Sigmoid colon (tissue), 7 donors: ENCODE results near the gene TOGARAM1. TPM values are rescaled to one million over a fixed set of nuclear protein-coding genes. Genes with fewer than 3 reads are reported as not detected.
"Not testable (repeated sequence)": the region's sequence is repeated elsewhere in the genome, so short reads cannot be mapped to it uniquely, and the experiment has no call there.

Experiments used
- DNase-seq: peaks from one replicate; pipeline ENCODE4 v3.0.0-alpha.2; 2019
- H3K27ac ChIP-seq, 4 donors: fragments of 200-600 bp; sonication (generic); one replicate each; pipeline ENCODE4 v1.5.1; 2016 to 2019; ENCODE audit warnings: mild to moderate bottlenecking in 1 of 4
- H3K27me3 ChIP-seq, 3 donors: fragments of 200-600 bp; sonication (generic); one replicate each; pipeline ENCODE4 v1.5.1; 2019; ENCODE audit warnings: mild to moderate bottlenecking in 1 of 3
- H3K36me3 ChIP-seq, 4 donors: fragments of 200-600 bp; sonication (generic); one replicate each; pipeline ENCODE4 v1.5.1; 2016 to 2019
- H3K4me1 ChIP-seq, 4 donors: fragments of 200-600 bp; sonication (generic); one replicate each; pipeline ENCODE4 v1.5.1; 2017 to 2019
- H3K4me3 ChIP-seq, 4 donors: fragments of 200-600 bp; sonication (generic); one replicate each; pipeline ENCODE4 v1.5.1; 2017 to 2019; ENCODE audit warnings: mild to moderate bottlenecking in 2 of 4, moderate library complexity in 1 of 4
- H3K9me3 ChIP-seq, 4 donors: fragments of 200-600 bp in 3 of 4; sonication (generic) in 3 of 4; one replicate each; pipeline versions ENCODE4 v1.5.1 to v1.6.1; 2013 to 2019
- EP300 ChIP-seq, 4 donors: sonication (generic); formaldehyde crosslinking; IDR thresholded peaks; one replicate each; pipeline ENCODE4 v1.6.1; 2017; ENCODE audit warnings: antibody characterized with exemption in 4 of 4
- POLR2A ChIP-seq, 2 donors: fragments of 450-650 bp; IDR thresholded peaks; one replicate each; pipeline ENCODE4 v1.6.1; 2016; ENCODE audit warnings: antibody characterized with exemption in 2 of 2, mild to moderate bottlenecking in 2 of 2, moderate library complexity in 2 of 2
- POLR2AphosphoS5 ChIP-seq, 4 donors: sonication (generic); formaldehyde crosslinking; IDR thresholded peaks; one replicate each; pipeline ENCODE4 v1.6.1; 2017; ENCODE audit warnings: antibody characterized with exemption in 4 of 4
- WGBS, 2 donors: extraction: QIAGEN DNeasy Blood & Tissue Kit; methylation state at CpG; one replicate each; pipeline ENCODE4 v1.1.7; 2013; 5-methylcytosine and 5-hydroxymethylcytosine counted together
- intact Hi-C: fragments of 100-400 bp; cut with DNase I; formaldehyde crosslinking; loops from one replicate; pipeline ENCODE4 v1.15.1; 2023
- polyA plus RNA-seq, 3 donors: library from polyadenylated mRNA; stranded (reverse); fragments of 200-250 nt; gene quantifications; one replicate each; pipeline ENCODE4 v1.2.3, GENCODE V29; 2013
- total RNA-seq, 4 donors: library from RNA; depleted of rRNA; stranded (reverse); fragments of >200 nt; gene quantifications; one replicate each; pipeline ENCODE4 v1.1.0, GENCODE V29; 2016
- TF ChIP-seq, protein P1 (sequence below), 4 experiments: fragments of 450-650 bp in 3 of 4; fragments of 200-600 bp in 1 of 4; IDR thresholded peaks; one replicate each; pipeline ENCODE4 v1.5.1; 2016 to 2019; ENCODE audit warnings: antibody characterized with exemption in 4 of 4, mild to moderate bottlenecking in 3 of 4, moderate library complexity in 2 of 4
- donor health status: healthy with polysubstance abuse.
- donor health status: Bipolar disorder and iron deficiency.
- donor health status: healthy.

TOGARAM1 gene
- total and polyA plus RNA-seq, 7 donors, result 2.8 to 27.1 (median 14.3) TPM

DNA sequence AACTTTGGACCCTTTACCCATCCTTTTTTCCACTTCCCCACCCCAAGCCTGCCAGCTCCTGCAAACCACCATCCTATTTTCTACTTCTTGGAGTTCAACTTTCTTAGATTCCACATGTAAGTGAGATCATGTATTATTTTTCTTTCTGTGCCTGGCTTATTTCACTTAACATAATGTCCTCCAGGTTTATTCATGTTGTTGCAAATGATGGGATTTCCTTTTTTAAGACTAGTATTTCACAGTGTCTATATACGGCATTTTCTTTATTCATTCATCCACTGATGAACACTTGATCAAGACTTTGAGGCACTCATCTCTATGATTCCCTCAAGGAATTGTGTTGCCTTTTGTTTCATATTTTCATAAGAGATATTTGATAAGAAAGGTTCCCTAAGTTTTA, 116.3 kb downstream of the TOGARAM1 start:
- Histone ChIP-seq H3K27ac (no peak overlapping the region), H3K4me1 (peaks cover 0 to 1% (median under 1%) of the 10 kb centered on the region in 4 donors), H3K27me3 (no peaks in the 10 kb centered on the region), H3K9me3 (no peaks in the 10 kb centered on the region), H3K36me3 (peaks cover 0 to 8% (median 0%) of the 10 kb centered on the region in 4 donors), H3K4me3 (no peak overlapping the region)
- 95 to 97% methylated on average over 1 of the region's 1 CpG for WGBS, 2 donors
- no peak for DNase-seq
- intact Hi-C loops, result no loop called here
- TF ChIP-seq POLR2A (IDR thresholded peaks at IDR 0.05), result no peak
- TF ChIP-seq, protein P1, sequence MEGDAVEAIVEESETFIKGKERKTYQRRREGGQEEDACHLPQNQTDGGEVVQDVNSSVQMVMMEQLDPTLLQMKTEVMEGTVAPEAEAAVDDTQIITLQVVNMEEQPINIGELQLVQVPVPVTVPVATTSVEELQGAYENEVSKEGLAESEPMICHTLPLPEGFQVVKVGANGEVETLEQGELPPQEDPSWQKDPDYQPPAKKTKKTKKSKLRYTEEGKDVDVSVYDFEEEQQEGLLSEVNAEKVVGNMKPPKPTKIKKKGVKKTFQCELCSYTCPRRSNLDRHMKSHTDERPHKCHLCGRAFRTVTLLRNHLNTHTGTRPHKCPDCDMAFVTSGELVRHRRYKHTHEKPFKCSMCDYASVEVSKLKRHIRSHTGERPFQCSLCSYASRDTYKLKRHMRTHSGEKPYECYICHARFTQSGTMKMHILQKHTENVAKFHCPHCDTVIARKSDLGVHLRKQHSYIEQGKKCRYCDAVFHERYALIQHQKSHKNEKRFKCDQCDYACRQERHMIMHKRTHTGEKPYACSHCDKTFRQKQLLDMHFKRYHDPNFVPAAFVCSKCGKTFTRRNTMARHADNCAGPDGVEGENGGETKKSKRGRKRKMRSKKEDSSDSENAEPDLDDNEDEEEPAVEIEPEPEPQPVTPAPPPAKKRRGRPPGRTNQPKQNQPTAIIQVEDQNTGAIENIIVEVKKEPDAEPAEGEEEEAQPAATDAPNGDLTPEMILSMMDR (IDR thresholded peaks at IDR 0.05), result no peak
- TF ChIP-seq EP300 (IDR thresholded peaks at IDR 0.05), result no peak
- TF ChIP-seq POLR2AphosphoS5 (IDR thresholded peaks at IDR 0.05), result no peak

GRCh38 chr14:45080416-45080968, 118.5 kb downstream of the TOGARAM1 start:
- H3K9me3 ChIP-seq, DNase-seq, H3K36me3 ChIP-seq, intact Hi-C loops, H3K4me3 ChIP-seq, H3K27me3 ChIP-seq, H3K27ac ChIP-seq: not testable (repeated sequence)
- WGBS, 2 donors, result 95 to 98% methylated on average over 40 of the region's 40 CpGs
- H3K4me1 ChIP-seq, result peaks cover 0 to 17% (median 8%) of the 10 kb centered on the region in 4 donors

DNA sequence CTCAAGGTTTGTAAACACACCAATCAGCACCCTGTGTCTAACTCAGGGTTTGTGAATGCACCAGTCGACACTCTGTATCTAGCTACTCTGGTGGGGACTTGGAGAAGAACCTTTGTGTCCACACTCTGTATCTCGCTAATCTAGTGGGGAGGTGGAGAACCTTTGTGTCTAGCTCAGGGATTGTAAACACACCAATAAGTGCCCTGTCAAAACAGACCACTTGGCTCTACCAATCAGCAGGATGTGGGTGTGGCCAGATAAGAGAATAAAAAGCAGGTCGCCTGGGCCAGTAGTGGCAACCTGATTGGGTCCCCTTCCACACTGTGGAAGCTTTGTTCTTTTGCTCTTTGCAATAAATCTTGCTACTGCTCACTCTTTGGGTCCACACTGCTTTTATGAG, 119.1 kb downstream of the TOGARAM1 start:
- H3K9me3 ChIP-seq, H3K36me3 ChIP-seq, H3K27me3 ChIP-seq, DNase-seq, H3K4me3 ChIP-seq, H3K27ac ChIP-seq, intact Hi-C loops: not testable (repeated sequence)
- peaks cover 0 to 23% (median 14%) of the 10 kb centered on the region in 4 donors for H3K4me1 ChIP-seq
- WGBS, 2 donors, result 93 to 95% methylated on average over 3 of the region's 3 CpGs

DNA sequence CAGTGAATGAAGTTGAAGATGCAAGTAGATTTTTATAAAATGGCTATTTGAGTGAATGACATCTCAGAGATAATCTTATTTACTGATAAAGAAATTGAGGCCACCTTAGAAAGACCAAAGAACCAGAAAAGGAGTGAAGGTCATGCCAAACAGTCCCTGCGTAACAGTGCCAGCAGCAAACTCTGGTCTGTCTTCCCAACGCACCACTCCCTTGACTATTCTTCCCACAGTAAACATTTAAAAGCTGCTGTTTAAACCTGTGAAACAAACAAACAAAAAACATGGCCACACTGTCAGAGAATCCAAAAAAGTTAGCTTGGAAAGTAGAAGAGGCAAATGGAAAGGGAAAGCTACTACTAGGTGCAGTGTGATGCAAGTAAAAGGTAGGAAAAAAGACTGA, 120.4 kb downstream of the TOGARAM1 start:
- no peak for DNase-seq
- 21 to 62% methylated on average over 2 of the region's 2 CpGs for WGBS, 2 donors
- no peak overlapping the region for H3K27ac ChIP-seq
- no peak for TF ChIP-seq POLR2AphosphoS5 (IDR thresholded peaks at IDR 0.05)
- TF ChIP-seq EP300 (IDR thresholded peaks at IDR 0.05), result no peak
- TF ChIP-seq, protein P1 (IDR thresholded peaks at IDR 0.05), result no peak
- no peak for TF ChIP-seq POLR2A (IDR thresholded peaks at IDR 0.05)
- no peak overlapping the region for H3K4me3 ChIP-seq
- H3K9me3 ChIP-seq, result no peaks in the 10 kb centered on the region
- peaks cover 0 to 37% (median 27%) of the 10 kb centered on the region in 4 donors for H3K4me1 ChIP-seq
- H3K36me3 ChIP-seq, result no peaks in the 10 kb centered on the region
- no peaks in the 10 kb centered on the region for H3K27me3 ChIP-seq
- intact Hi-C loops, result loop anchor here (2.0 kb wide), 1 partner anchor 120 kb away; the partner anchor contains the start of gene TOGARAM1

DNA sequence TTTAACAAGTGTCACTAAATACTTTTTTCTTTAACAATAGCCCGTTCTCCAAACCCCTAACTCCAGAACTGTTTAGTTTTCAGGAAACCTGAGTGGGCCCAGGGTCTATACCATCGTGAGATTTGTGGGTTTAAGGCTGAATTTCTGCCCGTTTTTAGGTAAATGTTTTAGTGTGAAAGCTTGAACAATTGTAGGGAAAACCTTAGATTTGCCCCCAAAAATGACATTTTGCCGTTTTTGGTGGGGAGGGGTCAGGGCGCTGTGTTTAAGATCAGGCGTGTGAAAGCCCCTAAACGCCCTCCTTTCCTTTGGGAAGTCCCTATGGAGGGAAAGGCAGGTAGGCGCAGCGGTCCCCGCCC, 121.6 kb downstream of the TOGARAM1 start:
- no peaks in the 10 kb centered on the region for H3K36me3 ChIP-seq
- intact Hi-C loops, result loop anchor here (2.0 kb wide), 1 partner anchor 121 kb away; the partner anchor contains the start of gene TOGARAM1
- no peaks in the 10 kb centered on the region for H3K9me3 ChIP-seq
- TF ChIP-seq POLR2AphosphoS5 (IDR thresholded peaks at IDR 0.05) (no peak), POLR2A (IDR thresholded peaks at IDR 0.05) (no peak), EP300 (IDR thresholded peaks at IDR 0.05) (no peak)
- TF ChIP-seq, protein P1 (IDR thresholded peaks at IDR 0.05), result no peak
- peaks cover 0 to 45% (median 32%) of the 10 kb centered on the region in 4 donors for H3K4me1 ChIP-seq
- 0 to 1% methylated on average over 10 of the region's 10 CpGs for WGBS, 2 donors
- peak overlapping the region; percentile 24 to 73 (median 60) for H3K4me3 ChIP-seq
- no peak for DNase-seq
- peak overlapping the region; percentile 80 to 87 (median 84) for H3K27ac ChIP-seq
- H3K27me3 ChIP-seq, result no peaks in the 10 kb centered on the region
